ENCODE data around the gene GPRC6A.

The GPRC6A gene

GRCh38 chr6:116859264-116859663 lies 30.4 kb upstream of the GPRC6A start (continued):
- TF ChIP-seq, protein P1, sequence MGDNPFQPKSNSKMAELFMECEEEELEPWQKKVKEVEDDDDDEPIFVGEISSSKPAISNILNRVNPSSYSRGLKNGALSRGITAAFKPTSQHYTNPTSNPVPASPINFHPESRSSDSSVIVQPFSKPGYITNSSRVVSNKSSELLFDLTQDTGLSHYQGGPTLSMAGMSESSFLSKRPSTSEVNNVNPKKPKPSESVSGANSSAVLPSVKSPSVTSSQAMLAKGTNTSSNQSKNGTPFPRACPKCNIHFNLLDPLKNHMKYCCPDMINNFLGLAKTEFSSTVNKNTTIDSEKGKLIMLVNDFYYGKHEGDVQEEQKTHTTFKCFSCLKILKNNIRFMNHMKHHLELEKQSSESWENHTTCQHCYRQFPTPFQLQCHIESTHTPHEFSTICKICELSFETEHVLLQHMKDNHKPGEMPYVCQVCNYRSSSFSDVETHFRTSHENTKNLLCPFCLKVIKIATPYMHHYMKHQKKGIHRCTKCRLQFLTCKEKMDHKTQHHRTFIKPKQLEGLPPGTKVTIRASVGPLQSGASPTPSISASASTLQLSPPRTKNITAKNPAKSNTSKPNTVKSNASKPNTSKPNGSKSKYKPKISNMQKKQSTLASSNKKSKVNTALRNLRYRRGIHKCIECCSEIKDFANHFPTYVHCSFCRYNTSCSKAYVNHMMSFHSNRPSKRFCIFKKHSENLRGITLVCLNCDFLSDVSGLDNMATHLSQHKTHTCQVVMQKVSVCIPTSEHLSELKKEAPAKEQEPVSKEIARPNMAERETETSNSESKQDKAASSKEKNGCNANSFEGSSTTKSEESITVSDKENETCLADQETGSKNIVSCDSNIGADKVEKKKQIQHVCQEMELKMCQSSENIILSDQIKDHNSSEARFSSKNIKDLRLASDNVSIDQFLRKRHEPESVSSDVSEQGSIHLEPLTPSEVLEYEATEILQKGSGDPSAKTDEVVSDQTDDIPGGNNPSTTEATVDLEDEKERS (tag by site-specific recombination; IDR thresholded peaks at IDR 0.05) = peak; percentile 82; the same call in 1 of the 2 replicates
- TF ChIP-seq ZNF585B (tag by site-specific recombination; IDR thresholded peaks at IDR 0.05) (no peak), ZNF610 (tag by site-specific recombination; IDR thresholded peaks at IDR 0.05; ENCODE audit: borderline replicate concordance) (0 out of 2 replicates have a peak, but pooled peaks have one; percentile 25)

GRCh38 chr6:116858060-116858459 lies 29.2 kb upstream of the GPRC6A start:
- CTCF ChIA-PET = interaction anchor here (0.6 to 1.3 kb wide), 3 partner anchors 24 to 847 kb away, joined by 3 read pairs; no protein-coding TSS in a partner anchor
- POLR2A ChIA-PET = interaction anchor here (0.6 kb wide), 1 partner anchor 8 kb away, joined by 5 read pairs; no protein-coding TSS in a partner anchor

DNA sequence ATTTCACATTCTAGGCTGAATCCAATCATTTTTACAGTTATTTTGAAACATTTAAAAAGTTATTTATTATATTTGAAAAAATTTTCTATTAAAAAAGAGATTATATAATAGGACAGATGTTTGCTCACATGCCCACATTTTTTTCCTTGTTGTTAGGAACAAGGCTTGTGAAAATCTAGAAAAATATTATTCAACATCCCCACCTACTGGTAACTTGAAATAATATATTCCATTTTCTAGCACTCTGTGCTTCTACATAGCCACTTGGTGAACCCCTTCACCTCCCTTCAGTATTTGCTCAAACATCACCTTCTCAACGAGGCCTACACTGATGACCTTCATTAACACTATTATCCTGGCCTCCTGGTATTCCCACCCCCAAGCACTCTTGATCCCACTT lies 18.3 kb upstream of the GPRC6A start:
- POLR2A ChIA-PET = no interaction called here
- Histone ChIP-seq H3K4me1 (ENCODE audit: control insufficient read depth, insufficient read depth, low read length) (no peaks in the 10 kb centered on the region), H3K27ac (ENCODE audit: extremely low read depth, low read depth, low read length) (no peak overlapping the region), H3K36me3 (ENCODE audit: control insufficient read depth in 2 of 2, insufficient read depth in 1 of 2, low read length in 2 of 2) (no peaks in the 10 kb centered on the region), H3K9me3 (ENCODE audit: control insufficient read depth, insufficient read depth, low read depth, low read length) (no peaks in the 10 kb centered on the region), H3K4me3 (ENCODE audit: low read depth, low read length) (no peak overlapping the region)
- TF ChIP-seq ZNF654 (tag by site-specific recombination; IDR thresholded peaks at IDR 0.05; ENCODE audit: low read depth) = peak; percentile 72
- TF ChIP-seq, protein P2, sequence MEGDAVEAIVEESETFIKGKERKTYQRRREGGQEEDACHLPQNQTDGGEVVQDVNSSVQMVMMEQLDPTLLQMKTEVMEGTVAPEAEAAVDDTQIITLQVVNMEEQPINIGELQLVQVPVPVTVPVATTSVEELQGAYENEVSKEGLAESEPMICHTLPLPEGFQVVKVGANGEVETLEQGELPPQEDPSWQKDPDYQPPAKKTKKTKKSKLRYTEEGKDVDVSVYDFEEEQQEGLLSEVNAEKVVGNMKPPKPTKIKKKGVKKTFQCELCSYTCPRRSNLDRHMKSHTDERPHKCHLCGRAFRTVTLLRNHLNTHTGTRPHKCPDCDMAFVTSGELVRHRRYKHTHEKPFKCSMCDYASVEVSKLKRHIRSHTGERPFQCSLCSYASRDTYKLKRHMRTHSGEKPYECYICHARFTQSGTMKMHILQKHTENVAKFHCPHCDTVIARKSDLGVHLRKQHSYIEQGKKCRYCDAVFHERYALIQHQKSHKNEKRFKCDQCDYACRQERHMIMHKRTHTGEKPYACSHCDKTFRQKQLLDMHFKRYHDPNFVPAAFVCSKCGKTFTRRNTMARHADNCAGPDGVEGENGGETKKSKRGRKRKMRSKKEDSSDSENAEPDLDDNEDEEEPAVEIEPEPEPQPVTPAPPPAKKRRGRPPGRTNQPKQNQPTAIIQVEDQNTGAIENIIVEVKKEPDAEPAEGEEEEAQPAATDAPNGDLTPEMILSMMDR (tag by site-specific recombination; IDR thresholded peaks at IDR 0.05) = 0 out of 2 replicates have a peak, but pooled peaks have one; percentile 24
- TF ChIP-seq SP3 (tag by site-specific recombination; IDR thresholded peaks at IDR 0.05) = no peak
- CTCF ChIA-PET = interaction anchor here (0.7 to 5.4 kb wide), 25 partner anchors 12 to 630 kb away, joined by 3 to 50 read pairs (median 3); no protein-coding TSS in a partner anchor

More at GRCh38 chr6:116858060-116858459, 29.2 kb upstream of the GPRC6A start:
- TF ChIP-seq ZNF600 (tag by site-specific recombination; IDR thresholded peaks at IDR 0.05) (no peak), BCL11A (tag by site-specific recombination; IDR thresholded peaks at IDR 0.05; ENCODE audit: low read depth) (no peak), ZNF629 (tag by site-specific recombination; IDR thresholded peaks at IDR 0.05) (no peak), ZNF514 (tag by site-specific recombination; IDR thresholded peaks at IDR 0.05) (no peak), ZNF37A (tag by site-specific recombination; IDR thresholded peaks at IDR 0.05) (no peak)
- no peaks in the 10 kb centered on the region for H3K9me3 ChIP-seq (ENCODE audit: control insufficient read depth, insufficient read depth, low read depth, low read length)
- no peak overlapping the region for H3K27ac ChIP-seq (ENCODE audit: extremely low read depth, low read depth, low read length)
- H3K4me3 ChIP-seq (ENCODE audit: low read depth, low read length) = no peak overlapping the region
- no peaks in the 10 kb centered on the region for H3K4me1 ChIP-seq (ENCODE audit: control insufficient read depth, insufficient read depth, low read length)
- H3K36me3 ChIP-seq (ENCODE audit: control insufficient read depth in 2 of 2, insufficient read depth in 1 of 2, low read length in 2 of 2) = no peaks in the 10 kb centered on the region

- no peaks in the 10 kb centered on the region for H3K9me3 ChIP-seq (ENCODE audit: control insufficient read depth, insufficient read depth, low read depth, low read length)
- no peaks in the 10 kb centered on the region for H3K4me1 ChIP-seq (ENCODE audit: control insufficient read depth, insufficient read depth, low read length)
- no peak overlapping the region for H3K4me3 ChIP-seq (ENCODE audit: low read depth, low read length)
- no peaks in the 10 kb centered on the region for H3K36me3 ChIP-seq (ENCODE audit: control insufficient read depth in 2 of 2, insufficient read depth in 1 of 2, low read length in 2 of 2)
- no peak overlapping the region for H3K27ac ChIP-seq (ENCODE audit: extremely low read depth, low read depth, low read length)
- ChIA-PET POLR2A (no interaction called here), CTCF (no interaction called here)
- TF ChIP-seq ZBTB6 (tag by site-specific recombination; IDR thresholded peaks at IDR 0.05) (no peak), ZNF76 (tag by site-specific recombination; IDR thresholded peaks at IDR 0.05; ENCODE audit: borderline replicate concordance, low read depth) (no peak)
- TF ChIP-seq, protein P3, sequence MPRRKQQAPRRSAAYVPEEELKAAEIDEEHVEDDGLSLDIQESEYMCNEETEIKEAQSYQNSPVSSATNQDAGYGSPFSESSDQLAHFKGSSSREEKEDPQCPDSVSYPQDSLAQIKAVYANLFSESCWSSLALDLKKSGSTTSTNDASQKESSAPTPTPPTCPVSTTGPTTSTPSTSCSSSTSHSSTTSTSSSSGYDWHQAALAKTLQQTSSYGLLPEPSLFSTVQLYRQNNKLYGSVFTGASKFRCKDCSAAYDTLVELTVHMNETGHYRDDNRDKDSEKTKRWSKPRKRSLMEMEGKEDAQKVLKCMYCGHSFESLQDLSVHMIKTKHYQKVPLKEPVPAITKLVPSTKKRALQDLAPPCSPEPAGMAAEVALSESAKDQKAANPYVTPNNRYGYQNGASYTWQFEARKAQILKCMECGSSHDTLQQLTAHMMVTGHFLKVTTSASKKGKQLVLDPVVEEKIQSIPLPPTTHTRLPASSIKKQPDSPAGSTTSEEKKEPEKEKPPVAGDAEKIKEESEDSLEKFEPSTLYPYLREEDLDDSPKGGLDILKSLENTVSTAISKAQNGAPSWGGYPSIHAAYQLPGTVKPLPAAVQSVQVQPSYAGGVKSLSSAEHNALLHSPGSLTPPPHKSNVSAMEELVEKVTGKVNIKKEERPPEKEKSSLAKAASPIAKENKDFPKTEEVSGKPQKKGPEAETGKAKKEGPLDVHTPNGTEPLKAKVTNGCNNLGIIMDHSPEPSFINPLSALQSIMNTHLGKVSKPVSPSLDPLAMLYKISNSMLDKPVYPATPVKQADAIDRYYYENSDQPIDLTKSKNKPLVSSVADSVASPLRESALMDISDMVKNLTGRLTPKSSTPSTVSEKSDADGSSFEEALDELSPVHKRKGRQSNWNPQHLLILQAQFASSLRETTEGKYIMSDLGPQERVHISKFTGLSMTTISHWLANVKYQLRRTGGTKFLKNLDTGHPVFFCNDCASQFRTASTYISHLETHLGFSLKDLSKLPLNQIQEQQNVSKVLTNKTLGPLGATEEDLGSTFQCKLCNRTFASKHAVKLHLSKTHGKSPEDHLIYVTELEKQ (tag by site-specific recombination; IDR thresholded peaks at IDR 0.05; ENCODE audit: borderline replicate concordance) = no peak
Measured at GRCh38 chr6:116842459-116842858, 13.6 kb upstream of the GPRC6A start.

All from HEK293 (cell line).